Esophagus squamous epithelium (tissue), 5 donors: Measurements from ENCODE around the gene BATF. TPM values are rescaled to one million over a fixed set of nuclear protein-coding genes. Genes with fewer than 3 reads are reported as not detected.

ENCODE experiments used
- DNase-seq: peaks from one replicate; lab custom pipeline; 2025; lab: John Stamatoyannopoulos, UW
- H3K27ac ChIP-seq, 4 donors: fragments of 200-600 bp; sonication (generic); one replicate each; pipeline ENCODE4 v1.5.1; 2016 to 2019; ENCODE audit warnings: mild to moderate bottlenecking in 1 of 4
- H3K27me3 ChIP-seq, 4 donors: fragments of 200-600 bp; sonication (generic); 1 replicate in 3 of 4; 2 replicates in 1 of 4; pipeline versions ENCODE4 v1.5.1 to v1.6.0; 2017 to 2021; ENCODE audit warnings: antibody characterized with exemption in 1 of 4
- H3K36me3 ChIP-seq, 3 donors: fragments of 200-600 bp; sonication (generic); one replicate each; pipeline ENCODE4 v1.5.1; 2016 to 2019
- H3K4me1 ChIP-seq, 3 donors: fragments of 200-600 bp; sonication (generic); one replicate each; pipeline ENCODE4 v1.5.1; 2017 to 2019
- H3K4me3 ChIP-seq, 4 donors: fragments of 200-600 bp; sonication (generic); 1 replicate in 3 of 4; 2 replicates in 1 of 4; pipeline ENCODE4 v1.5.1; 2016 to 2019; ENCODE audit warnings: mild to moderate bottlenecking in 2 of 4, moderate library complexity in 1 of 4
- H3K9me3 ChIP-seq, 3 donors: fragments of 200-600 bp; sonication (generic); one replicate each; pipeline ENCODE4 v1.5.1; 2016 to 2019
- CTCF ChIP-seq, 6 experiments: fragments of 450-650 bp in 4 of 6; fragments of 200-600 bp in 2 of 6; sonication (generic) in 2 of 6; IDR thresholded peaks; one replicate each; pipeline ENCODE4 v1.5.1; 2016 to 2019; ENCODE audit warnings: antibody characterized with exemption in 6 of 6, mild to moderate bottlenecking in 4 of 6, moderate library complexity in 4 of 6
- POLR2A ChIP-seq, 4 donors: fragments of 450-650 bp; IDR thresholded peaks; one replicate each; pipeline ENCODE4 v1.6.1; 2017; ENCODE audit warnings: antibody characterized with exemption in 4 of 4, mild to moderate bottlenecking in 4 of 4, moderate library complexity in 3 of 4
- WGBS, 2 donors: methylation state at CpG; one replicate each; pipeline ENCODE4 v1.1.5; 2018; 5-methylcytosine and 5-hydroxymethylcytosine counted together
- intact Hi-C: fragments of 100-400 bp; cut with DNase I; formaldehyde crosslinking; loops from one replicate; pipeline ENCODE4 v1.15.0; 2022
- total RNA-seq, 4 donors: library from RNA; depleted of rRNA; stranded (reverse); fragments of >200 nt; gene quantifications; one replicate each; pipeline ENCODE4 v1.1.0, GENCODE V29; 2016
- donor health status: DM: yes; HTN: yes; CAD: no.

Gene BATF
- total RNA-seq, 4 donors from 2014 or later = 1.7 to 14.5 (median 6.8) TPM

DNA sequence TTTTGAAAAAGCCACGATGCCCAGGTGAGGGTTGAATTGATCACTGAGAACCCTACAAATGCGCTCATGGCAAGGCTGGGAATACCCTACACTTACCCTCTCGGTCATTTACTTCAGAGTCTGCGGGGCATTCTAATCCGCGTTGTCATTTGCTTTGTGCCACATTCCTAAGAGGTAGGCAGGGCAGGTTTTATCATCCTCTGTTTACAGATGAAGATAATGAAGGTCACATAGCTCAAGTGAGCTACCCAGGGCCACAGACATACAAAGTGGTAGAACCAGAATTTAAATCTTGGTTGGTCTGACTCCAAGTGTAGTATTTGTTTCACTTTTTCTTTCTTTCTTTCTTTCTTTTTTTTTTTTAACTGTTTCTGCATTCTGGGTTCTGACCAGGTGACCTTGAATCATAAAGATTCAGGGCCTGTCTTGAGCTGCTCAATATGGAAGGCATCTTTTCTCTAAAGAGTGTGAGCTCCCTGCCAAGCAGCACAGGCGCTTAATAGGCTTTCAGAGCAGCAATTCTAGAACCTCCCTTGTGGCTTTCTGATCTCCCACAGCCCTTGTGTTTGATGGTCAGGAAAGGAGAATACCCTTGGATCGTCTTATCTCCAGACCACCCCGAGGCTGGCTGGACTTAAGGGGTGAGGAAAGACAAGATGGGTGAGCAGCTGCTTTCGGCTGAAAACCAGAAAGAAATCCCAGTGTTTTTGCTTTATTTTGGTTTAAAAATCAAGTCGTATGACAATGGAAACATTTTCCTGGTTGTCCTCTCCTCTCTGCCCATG, 662 bp upstream of the BATF start:
- H3K27ac ChIP-seq = peak overlapping the region; percentile 2 to 71 (median 64)
- intact Hi-C loops = no loop called here
- H3K4me1 ChIP-seq = peaks cover 0 to 24% (median 3%) of the 10 kb centered on the region in 3 donors
- peaks cover 0 to 10% (median 0%) of the 10 kb centered on the region in 4 donors for H3K27me3 ChIP-seq
- TF ChIP-seq POLR2A (IDR thresholded peaks at IDR 0.05) (no peak), CTCF (IDR thresholded peaks at IDR 0.05) (no peak)
- H3K36me3 ChIP-seq = no peaks in the 10 kb centered on the region
- H3K9me3 ChIP-seq = no peaks in the 10 kb centered on the region
- DNase-seq = no peak
- H3K4me3 ChIP-seq = peak overlapping the region in 3 of 4 donors; percentile 32 to 61 (median 43)
- 30 to 44% methylated on average over 11 of the region's 11 CpGs for WGBS, 2 donors

- no peak for TF ChIP-seq POLR2A (IDR thresholded peaks at IDR 0.05)
- TF ChIP-seq CTCF (IDR thresholded peaks at IDR 0.05) = no peak
- intact Hi-C loops = no loop called here
- whole genome bisulfite sequencing, 2 donors = 53 to 100% methylated on average over 1 of the region's 1 CpG
- no peaks in the 10 kb centered on the region for H3K36me3 ChIP-seq
- H3K27me3 ChIP-seq = peaks cover 0 to 10% (median 0%) of the 10 kb centered on the region in 4 donors
- H3K4me3 ChIP-seq = peak overlapping the region; percentile 14 to 61 (median 38)
- peaks cover 0 to 24% (median 3%) of the 10 kb centered on the region in 3 donors for H3K4me1 ChIP-seq
- no peak for DNase-seq
- no peaks in the 10 kb centered on the region for H3K9me3 ChIP-seq
- peak overlapping the region; percentile 49 to 80 (median 66) for H3K27ac ChIP-seq
These were observed 682 bp downstream of the BATF start for GRCh38 chr14:75522983-75523318.

DNA sequence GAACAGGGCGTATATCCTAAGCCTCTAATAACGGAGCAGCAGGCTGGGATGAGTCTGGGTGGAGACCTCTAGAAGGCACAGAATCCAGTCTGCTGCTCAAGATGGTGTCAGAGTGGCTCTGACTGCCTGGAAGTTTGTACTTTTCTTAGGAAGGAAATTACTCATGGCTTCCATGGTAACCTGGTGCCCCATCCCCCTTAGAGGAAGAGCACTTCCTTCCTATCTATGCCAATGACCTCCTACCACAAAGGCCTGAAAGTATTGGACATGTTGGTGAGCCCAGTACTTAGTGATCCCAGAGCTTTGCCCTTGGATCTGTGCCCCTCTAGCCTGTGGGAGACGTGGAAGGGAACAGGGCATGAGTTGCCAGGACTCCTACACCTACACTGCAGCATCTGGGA, 1.5 kb downstream of the BATF start:
- Histone ChIP-seq H3K27me3 (peaks cover 0 to 10% (median 0%) of the 10 kb centered on the region in 4 donors), H3K27ac (peak overlapping the region; percentile 1 to 72 (median 66)), H3K4me1 (peaks cover 0 to 24% (median 3%) of the 10 kb centered on the region in 3 donors), H3K9me3 (no peaks in the 10 kb centered on the region), H3K36me3 (no peaks in the 10 kb centered on the region), H3K4me3 (peak overlapping the region in 2 of 4 donors; percentile 43 to 61)
- intact Hi-C loops = no loop called here
- DNase-seq = no peak
- 52 to 56% methylated on average over 2 to 3 of the region's 3 CpGs for WGBS, 2 donors
- TF ChIP-seq CTCF (IDR thresholded peaks at IDR 0.05) (no peak), POLR2A (IDR thresholded peaks at IDR 0.05) (peak in 1 of 4 donors; percentile 16)

- no peak for DNase-seq
- Histone ChIP-seq H3K9me3 (no peaks in the 10 kb centered on the region), H3K36me3 (no peaks in the 10 kb centered on the region), H3K4me3 (peak overlapping the region in 1 of 4 donors; percentile 7), H3K27ac (no peak overlapping the region), H3K27me3 (peaks cover 0 to 10% (median 0%) of the 10 kb centered on the region in 4 donors), H3K4me1 (peaks cover 0 to 23% (median 3%) of the 10 kb centered on the region in 3 donors)
- WGBS, 2 donors = 100% methylated on average over 1 of the region's 1 CpG
- TF ChIP-seq POLR2A (IDR thresholded peaks at IDR 0.05) = no peak
- no peak for TF ChIP-seq CTCF (IDR thresholded peaks at IDR 0.05)
- intact Hi-C loops = no loop called here
These were observed 3.7 kb downstream of the BATF start for GRCh38 chr14:75525969-75526368.

DNA sequence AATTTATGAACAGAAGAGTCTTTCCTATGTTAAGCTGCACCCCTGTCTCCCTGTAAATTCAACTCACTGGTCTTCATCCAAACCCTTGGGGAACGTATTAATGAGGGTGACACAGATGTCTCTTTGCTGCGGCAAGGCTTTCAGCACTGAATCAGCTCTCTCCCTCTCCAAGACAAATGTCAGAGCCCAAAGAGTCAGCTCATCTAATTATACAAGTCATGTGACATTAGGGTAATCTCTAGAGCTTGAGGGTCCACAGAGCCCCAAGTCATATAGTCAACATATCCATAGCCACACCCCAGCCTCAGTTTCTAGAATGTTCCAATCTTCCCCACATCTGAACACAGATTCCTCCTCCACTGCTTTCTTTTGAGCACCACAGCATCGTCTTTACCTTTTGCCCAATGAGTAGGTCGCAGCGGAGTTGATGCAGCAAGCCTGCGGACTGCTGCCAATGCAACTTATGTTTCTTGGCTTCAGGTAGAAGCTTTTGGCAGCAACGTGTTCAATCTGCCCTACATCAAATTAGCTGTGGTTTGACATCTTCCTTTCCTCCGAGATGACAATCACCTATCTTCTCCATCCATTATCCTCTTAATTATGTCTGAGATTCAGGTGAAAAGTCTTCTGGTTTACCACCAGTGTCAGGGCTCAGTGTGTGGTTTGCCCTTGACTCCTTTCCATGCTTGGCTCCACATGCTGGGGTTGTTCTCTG, 5.3 kb downstream of the BATF start:
- TF ChIP-seq POLR2A (IDR thresholded peaks at IDR 0.05) (peak in 1 of 4 donors; percentile 9), CTCF (IDR thresholded peaks at IDR 0.05) (no peak)
- intact Hi-C loops = no loop called here
- Histone ChIP-seq H3K27me3 (peaks cover 0 to 6% (median 0%) of the 10 kb centered on the region in 4 donors), H3K4me3 (no peak overlapping the region), H3K36me3 (no peaks in the 10 kb centered on the region), H3K4me1 (peaks cover 0 to 12% (median 3%) of the 10 kb centered on the region in 3 donors), H3K27ac (no peak overlapping the region), H3K9me3 (no peaks in the 10 kb centered on the region)
- DNase-seq = no peak
- 76 to 79% methylated on average over 8 of the region's 8 CpGs for WGBS, 2 donors
